GM19395 (cell line): ENCODE measurements around the gene STXBP4.

Experiments
- ATAC-seq: cut with Tn5 transposase; IDR thresholded peaks from one replicate; pipeline ENCODE4 v1.9.1; 2021; ENCODE audit warnings: mild to moderate bottlenecking, moderate library complexity; ENCODE audit not compliant: unreplicated experiment

Gene STXBP4

GRCh38 chr17:55110521-55110920 lies 142.0 kb downstream of the STXBP4 start:
- ATAC-seq, result no peak

GRCh38 chr17:55114283-55114682 lies 145.7 kb downstream of the STXBP4 start:
- no peak for ATAC-seq

GRCh38 chr17:55116440-55116914 lies 147.9 kb downstream of the STXBP4 start:
- no peak for ATAC-seq

- ATAC-seq, result no peak
Observed at GRCh38 chr17:55117164-55117563, 148.6 kb downstream of the STXBP4 start.

GRCh38 chr17:55120651-55121050 lies 152.1 kb downstream of the STXBP4 start:
- no peak for ATAC-seq

DNA sequence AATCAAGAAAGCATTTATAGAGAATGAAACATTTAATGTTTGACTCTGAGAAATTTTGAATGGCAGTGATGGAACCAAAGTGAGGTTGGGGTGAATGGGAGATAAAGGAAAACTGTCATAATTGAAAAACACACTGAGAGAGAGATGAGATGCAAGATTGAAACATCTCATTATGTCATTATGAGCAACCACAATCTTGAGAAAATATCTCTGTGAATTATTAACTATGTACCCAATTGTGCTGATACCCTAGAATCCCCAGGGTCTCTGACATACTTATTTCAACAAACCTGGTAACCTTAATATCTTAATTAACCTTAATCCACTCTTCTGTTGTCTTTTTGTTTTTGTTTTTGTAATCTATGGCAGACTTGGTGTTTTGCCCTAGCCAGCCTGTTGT lies 152.7 kb downstream of the STXBP4 start:
- no peak for ATAC-seq

- ATAC-seq, result no peak
Observed at GRCh38 chr17:55122114-55122513, 153.5 kb downstream of the STXBP4 start.

GRCh38 chr17:55124730-55125360 lies 156.3 kb downstream of the STXBP4 start:
- no peak for ATAC-seq

DNA sequence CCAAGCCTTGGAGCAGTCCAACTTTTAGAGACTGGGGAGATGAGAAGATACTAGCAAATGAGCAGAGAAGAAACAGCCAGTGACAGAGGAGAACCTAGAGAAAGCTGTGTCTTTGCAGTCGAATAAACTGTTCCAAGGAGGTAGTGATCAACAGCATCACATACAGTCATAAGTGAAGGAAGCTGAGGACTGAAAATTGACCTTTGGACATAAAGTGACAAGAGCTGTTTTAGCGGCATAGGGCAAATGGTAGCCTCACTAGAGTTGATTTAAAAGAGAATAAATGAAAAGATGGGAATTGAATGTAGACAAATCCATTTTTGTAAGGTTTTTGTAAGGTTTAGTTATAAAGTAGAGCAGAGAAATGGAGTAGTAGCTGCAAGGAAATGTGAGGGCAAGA lies 165.0 kb downstream of the STXBP4 start:
- no peak for ATAC-seq

DNA sequence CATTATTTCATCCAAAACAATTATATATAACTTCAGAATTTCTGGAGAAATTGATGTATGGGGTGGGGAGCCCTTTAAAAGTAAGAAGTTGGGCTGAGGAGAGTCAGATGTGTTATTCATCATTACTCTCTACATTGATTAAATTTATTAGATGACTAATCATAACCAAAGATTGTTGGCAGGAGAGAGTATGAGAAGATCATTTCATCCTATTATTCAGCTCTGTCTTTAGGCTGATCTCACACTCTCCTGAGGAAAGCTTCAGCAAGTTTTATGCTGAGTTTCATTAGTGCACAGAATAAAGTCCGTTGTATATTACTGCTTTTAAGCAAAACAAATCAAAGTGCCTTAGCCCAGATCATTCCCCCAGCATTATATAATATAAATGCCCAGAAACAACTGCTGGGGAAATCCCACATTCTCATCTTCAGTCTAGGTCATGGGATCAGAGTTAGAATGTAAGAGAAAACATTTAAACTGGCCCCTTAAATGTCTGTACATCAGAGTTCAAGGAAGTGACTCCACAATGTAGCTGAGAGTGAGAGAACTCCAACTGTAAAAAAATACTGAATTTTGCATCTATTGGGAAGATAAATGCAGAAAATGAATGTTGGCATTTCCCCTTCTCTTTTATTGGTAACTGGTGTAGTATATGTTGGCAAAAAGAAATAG lies 166.1 kb downstream of the STXBP4 start:
- no peak for ATAC-seq

DNA sequence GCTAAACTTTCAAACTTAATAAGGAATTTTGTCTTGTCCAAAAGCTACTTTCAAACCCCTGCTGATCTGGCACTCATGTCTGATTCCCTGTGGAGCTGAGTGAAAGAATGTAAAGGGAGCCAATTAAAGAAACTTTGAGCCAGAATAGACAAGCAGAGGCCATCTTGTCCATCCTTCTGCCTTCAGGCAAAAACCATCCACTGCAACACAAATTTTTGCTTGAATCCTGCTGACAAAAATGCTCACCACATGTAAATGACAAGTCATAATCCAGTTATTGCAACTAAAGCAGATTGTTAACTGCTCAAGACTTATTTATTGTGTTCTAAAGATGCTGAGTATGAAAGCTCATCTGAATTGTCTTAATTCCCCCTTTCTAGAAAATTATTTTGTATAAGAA lies 172.2 kb downstream of the STXBP4 start:
- ATAC-seq, result no peak

GRCh38 chr17:55144518-55144917 lies 176.0 kb downstream of the STXBP4 start:
- no peak for ATAC-seq

GRCh38 chr17:55149485-55149884 lies 180.9 kb downstream of the STXBP4 start:
- no peak for ATAC-seq

DNA sequence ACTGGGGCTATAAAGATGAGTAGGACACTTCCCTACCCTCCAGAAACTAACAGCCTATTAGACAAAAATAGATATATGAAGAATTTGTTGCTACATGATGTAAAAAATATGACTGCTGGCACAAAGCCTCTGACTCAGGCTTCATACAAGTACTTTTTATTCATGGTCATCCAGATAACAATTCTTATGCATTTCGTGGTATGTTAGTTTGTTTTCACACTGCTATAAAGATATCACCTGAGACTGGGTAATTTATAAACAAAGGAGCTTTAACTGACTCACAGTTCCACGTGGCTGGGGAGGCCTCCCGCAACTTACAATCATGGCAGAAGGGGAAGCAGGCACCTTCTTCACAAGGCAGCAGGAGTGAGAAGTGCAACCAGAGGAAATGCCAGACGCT lies 183.7 kb downstream of the STXBP4 start:
- no peak for ATAC-seq

GRCh38 chr17:55154101-55154500 lies 185.5 kb downstream of the STXBP4 start:
- no peak for ATAC-seq

- no peak for ATAC-seq
Observed at GRCh38 chr17:55155856-55156560, 187.4 kb downstream of the STXBP4 start.

GRCh38 chr17:55157165-55157564 lies 188.6 kb downstream of the STXBP4 start:
- ATAC-seq, result no peak

- no peak for ATAC-seq
Observed at GRCh38 chr17:55158439-55158838, 189.9 kb downstream of the STXBP4 start.

- no peak for ATAC-seq
Observed at GRCh38 chr17:55159251-55159650, 190.7 kb downstream of the STXBP4 start.

DNA sequence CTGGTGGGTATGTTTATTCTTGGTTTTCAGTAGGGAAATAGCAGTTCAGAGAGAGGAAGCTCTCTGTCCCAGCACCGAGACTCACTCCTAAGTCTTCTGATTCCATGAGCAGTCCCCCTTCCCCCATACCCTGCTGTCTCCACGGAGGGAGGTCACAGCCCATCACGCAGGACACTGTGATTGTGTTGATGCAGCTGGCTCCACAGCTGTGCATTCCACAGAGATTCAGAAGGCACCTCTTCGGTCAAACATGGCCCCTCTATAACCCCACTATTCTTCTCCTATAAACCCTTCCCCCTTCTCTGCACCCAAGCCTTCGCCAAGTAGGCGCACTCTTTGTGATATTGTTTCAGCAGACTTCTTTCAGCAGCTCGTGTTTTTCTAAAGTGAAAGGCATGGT lies 191.9 kb downstream of the STXBP4 start:
- ATAC-seq, result no peak

- no peak for ATAC-seq
Observed at GRCh38 chr17:55161935-55162555, 193.5 kb downstream of the STXBP4 start.

GRCh38 chr17:55162556-55162946 lies 194.0 kb downstream of the STXBP4 start:
- ATAC-seq, result no peak
